ENCODE results near the gene CYP19A1.
A peak's percentile ranks its signal among the peaks of the same experiment; 100 is the strongest.

CYP19A1 gene

GRCh38 chr15:51356147-51356546 is 17.8 kb upstream of the CYP19A1 start:
- Histone ChIP-seq H3K4me3 (ENCODE audit: low read length) (no peak overlapping the region), H3K9me3 (replicated peaks; ENCODE audit: low read length) (no peaks in the 10 kb centered on the region), H3K4me1 (ENCODE audit: control insufficient read depth, insufficient read depth, low read length) (no peaks in the 10 kb centered on the region), H3K9ac (ENCODE audit: low read depth, low read length) (no peak overlapping the region), H3K36me3 (ENCODE audit: insufficient read depth, low read length) (no peaks in the 10 kb centered on the region), H3K27me3 (ENCODE audit: control insufficient read depth, insufficient read depth, low read length) (peaks cover 4% of the 10 kb centered on the region), H3K4me2 (ENCODE audit: low read length) (no peak overlapping the region)

- H3K36me3 ChIP-seq (ENCODE audit: insufficient read depth, low read length), result no peaks in the 10 kb centered on the region
- H3K9me3 ChIP-seq (replicated peaks; ENCODE audit: low read length), result no peaks in the 10 kb centered on the region
- no peak overlapping the region for H3K9ac ChIP-seq (ENCODE audit: low read depth, low read length)
These were observed 16.7 kb upstream of the CYP19A1 start for GRCh38 chr15:51355096-51355495.

GRCh38 chr15:51353976-51354375 is 15.6 kb upstream of the CYP19A1 start:
- H3K36me3 ChIP-seq (ENCODE audit: insufficient read depth, low read length), result no peaks in the 10 kb centered on the region
- no peaks in the 10 kb centered on the region for H3K9me3 ChIP-seq (replicated peaks; ENCODE audit: low read length)
- peaks cover 3% of the 10 kb centered on the region for H3K4me1 ChIP-seq (ENCODE audit: control insufficient read depth, insufficient read depth, low read length)
- H3K4me2 ChIP-seq (ENCODE audit: low read length), result no peak overlapping the region
- no peak overlapping the region for H3K4me3 ChIP-seq (ENCODE audit: low read length)
- peaks cover 4% of the 10 kb centered on the region for H3K27me3 ChIP-seq (ENCODE audit: control insufficient read depth, insufficient read depth, low read length)
- H3K9ac ChIP-seq (ENCODE audit: low read depth, low read length), result no peak overlapping the region

More at GRCh38 chr15:51355096-51355495, 16.7 kb upstream of the CYP19A1 start:
- Histone ChIP-seq H3K4me1 (ENCODE audit: control insufficient read depth, insufficient read depth, low read length) (no peaks in the 10 kb centered on the region), H3K4me3 (ENCODE audit: low read length) (no peak overlapping the region), H3K27me3 (ENCODE audit: control insufficient read depth, insufficient read depth, low read length) (peaks cover 4% of the 10 kb centered on the region), H3K4me2 (ENCODE audit: low read length) (no peak overlapping the region)

- Histone ChIP-seq H3K4me1 (ENCODE audit: control insufficient read depth, insufficient read depth, low read length) (peaks cover 8% of the 10 kb centered on the region), H3K9ac (ENCODE audit: low read depth, low read length) (no peak overlapping the region), H3K9me3 (replicated peaks; ENCODE audit: low read length) (no peaks in the 10 kb centered on the region), H3K36me3 (ENCODE audit: insufficient read depth, low read length) (no peaks in the 10 kb centered on the region), H3K4me2 (ENCODE audit: low read length) (no peak overlapping the region), H3K27me3 (ENCODE audit: control insufficient read depth, insufficient read depth, low read length) (peaks cover 4% of the 10 kb centered on the region), H3K4me3 (ENCODE audit: low read length) (no peak overlapping the region)
These were observed 12.3 kb upstream of the CYP19A1 start for GRCh38 chr15:51350723-51351122.

DNA sequence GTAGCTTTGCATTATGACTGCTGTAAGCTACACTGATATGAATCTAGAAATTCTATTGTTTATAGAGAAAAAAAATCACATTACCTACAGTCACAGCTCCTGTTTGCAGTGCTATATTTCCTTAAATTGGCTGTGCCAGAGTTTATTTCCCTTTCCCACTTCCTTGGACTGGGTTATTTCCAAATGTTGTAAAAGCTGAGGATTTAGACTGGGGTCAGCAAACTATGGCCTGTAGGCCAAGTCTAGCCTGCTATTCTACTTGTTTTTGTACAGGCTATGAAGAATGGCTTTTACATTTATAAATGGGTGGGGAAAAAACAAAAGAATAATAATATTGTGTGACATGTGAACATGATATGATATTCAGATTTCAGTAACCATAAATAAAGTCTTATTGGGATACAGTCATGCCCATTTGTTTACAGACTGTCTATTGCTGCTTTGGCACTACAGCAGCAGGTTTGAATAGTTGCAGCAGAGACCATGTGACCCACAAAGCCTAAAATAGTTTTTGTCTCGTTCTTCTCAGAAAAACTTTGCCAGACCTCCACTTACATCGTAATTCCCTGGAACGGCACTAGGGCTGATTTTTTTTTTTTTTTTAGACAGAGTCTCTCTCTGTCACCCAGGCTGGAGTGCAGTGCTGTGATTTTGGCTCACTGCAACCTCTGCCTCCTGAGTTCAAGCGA is 10.9 kb upstream of the CYP19A1 start:
- peaks cover 8% of the 10 kb centered on the region for H3K4me1 ChIP-seq (ENCODE audit: control insufficient read depth, insufficient read depth, low read length)
- H3K27me3 ChIP-seq (ENCODE audit: control insufficient read depth, insufficient read depth, low read length), result peaks cover 4% of the 10 kb centered on the region
- no peaks in the 10 kb centered on the region for H3K36me3 ChIP-seq (ENCODE audit: insufficient read depth, low read length)
- no peak overlapping the region for H3K4me2 ChIP-seq (ENCODE audit: low read length)
- H3K4me3 ChIP-seq (ENCODE audit: low read length), result no peak overlapping the region
- H3K9me3 ChIP-seq (replicated peaks; ENCODE audit: low read length), result no peaks in the 10 kb centered on the region
- no peak overlapping the region for H3K9ac ChIP-seq (ENCODE audit: low read depth, low read length)

GRCh38 chr15:51348688-51349087 is 10.3 kb upstream of the CYP19A1 start:
- peaks cover 8% of the 10 kb centered on the region for H3K4me1 ChIP-seq (ENCODE audit: control insufficient read depth, insufficient read depth, low read length)
- H3K9ac ChIP-seq (ENCODE audit: low read depth, low read length), result no peak overlapping the region
- no peaks in the 10 kb centered on the region for H3K36me3 ChIP-seq (ENCODE audit: insufficient read depth, low read length)
- no peak overlapping the region for H3K4me3 ChIP-seq (ENCODE audit: low read length)
- no peak overlapping the region for H3K4me2 ChIP-seq (ENCODE audit: low read length)
- H3K9me3 ChIP-seq (replicated peaks; ENCODE audit: low read length), result no peaks in the 10 kb centered on the region
- peaks cover 4% of the 10 kb centered on the region for H3K27me3 ChIP-seq (ENCODE audit: control insufficient read depth, insufficient read depth, low read length)

DNA sequence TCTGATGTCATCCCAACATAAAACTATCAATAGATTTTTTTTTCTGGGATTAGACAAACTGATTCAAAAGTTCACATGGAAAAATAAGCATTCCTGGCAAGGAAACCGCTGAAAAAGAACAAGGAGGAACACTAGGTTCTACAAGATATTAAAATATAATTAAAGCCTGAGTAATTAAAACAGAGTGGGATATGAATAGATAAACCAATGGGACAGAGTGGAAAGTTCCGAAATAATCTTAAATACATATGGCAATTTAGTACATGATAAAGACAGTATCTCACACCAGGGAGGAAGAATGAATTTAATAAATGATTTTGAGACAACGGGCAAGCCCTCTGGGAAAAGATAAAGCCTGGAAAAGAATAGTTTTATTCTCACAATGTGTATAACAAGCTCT is 7.7 kb upstream of the CYP19A1 start:
- Histone ChIP-seq H3K4me2 (ENCODE audit: low read length) (no peak overlapping the region), H3K4me3 (ENCODE audit: low read length) (no peak overlapping the region), H3K9me3 (replicated peaks; ENCODE audit: low read length) (no peaks in the 10 kb centered on the region), H3K4me1 (ENCODE audit: control insufficient read depth, insufficient read depth, low read length) (peaks cover 19% of the 10 kb centered on the region), H3K36me3 (ENCODE audit: insufficient read depth, low read length) (no peaks in the 10 kb centered on the region), H3K9ac (ENCODE audit: low read depth, low read length) (no peak overlapping the region), H3K27me3 (ENCODE audit: control insufficient read depth, insufficient read depth, low read length) (peaks cover 18% of the 10 kb centered on the region)

GRCh38 chr15:51343466-51343865 is 5.1 kb upstream of the CYP19A1 start:
- Histone ChIP-seq H3K4me1 (ENCODE audit: control insufficient read depth, insufficient read depth, low read length) (peaks cover 14% of the 10 kb centered on the region), H3K4me3 (ENCODE audit: low read length) (no peak overlapping the region), H3K36me3 (ENCODE audit: insufficient read depth, low read length) (no peaks in the 10 kb centered on the region), H3K9me3 (replicated peaks; ENCODE audit: low read length) (no peaks in the 10 kb centered on the region), H3K27me3 (ENCODE audit: control insufficient read depth, insufficient read depth, low read length) (peaks cover 37% of the 10 kb centered on the region), H3K4me2 (ENCODE audit: low read length) (no peak overlapping the region), H3K9ac (ENCODE audit: low read depth, low read length) (no peak overlapping the region)

DNA sequence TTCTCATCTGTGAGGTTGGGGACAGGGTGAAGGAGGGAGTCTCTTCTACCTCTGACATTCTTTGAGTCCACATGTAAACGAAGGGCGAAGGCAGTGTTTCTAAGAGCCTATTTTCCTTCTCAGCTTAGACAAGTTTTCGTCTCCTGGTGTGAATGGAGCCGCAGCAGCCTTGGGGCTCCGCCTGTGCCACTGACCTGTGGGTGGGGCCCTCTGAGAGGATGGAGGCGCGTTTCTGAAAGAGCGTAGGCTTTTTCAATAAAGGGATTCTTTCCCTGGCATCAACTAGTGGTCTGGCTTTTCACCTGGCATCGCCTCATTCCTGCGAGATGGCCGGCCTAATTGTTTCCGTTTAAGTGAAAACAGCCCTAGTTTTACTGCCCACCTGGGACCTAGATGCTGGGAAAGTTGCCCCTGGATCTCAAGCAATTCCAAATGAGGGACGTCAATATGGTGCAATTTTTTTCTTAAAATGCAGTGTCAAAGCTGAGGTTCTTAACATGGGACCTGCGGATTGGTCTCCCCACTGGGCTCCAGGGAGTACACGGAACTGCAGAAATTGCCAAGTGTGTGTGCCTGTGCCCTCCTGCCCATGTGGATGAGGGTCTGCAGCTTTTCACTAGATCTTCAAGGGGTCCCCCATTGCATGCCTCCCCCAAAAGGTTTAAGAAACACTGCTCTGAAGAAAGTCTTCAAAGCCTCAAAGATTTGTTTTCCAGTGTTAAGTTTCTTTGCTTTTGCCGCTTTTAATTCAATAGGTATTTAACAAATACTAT is 4.0 kb upstream of the CYP19A1 start:
- peak overlapping the region; percentile 74 for H3K4me3 ChIP-seq (ENCODE audit: low read length)
- H3K4me1 ChIP-seq (ENCODE audit: control insufficient read depth, insufficient read depth, low read length), result peaks cover 14% of the 10 kb centered on the region
- H3K27me3 ChIP-seq (ENCODE audit: control insufficient read depth, insufficient read depth, low read length), result peaks cover 40% of the 10 kb centered on the region
- H3K9ac ChIP-seq (ENCODE audit: low read depth, low read length), result no peak overlapping the region
- H3K4me2 ChIP-seq (ENCODE audit: low read length), result peak overlapping the region; percentile 97
- no peaks in the 10 kb centered on the region for H3K36me3 ChIP-seq (ENCODE audit: insufficient read depth, low read length)
- no peaks in the 10 kb centered on the region for H3K9me3 ChIP-seq (replicated peaks; ENCODE audit: low read length)

DNA sequence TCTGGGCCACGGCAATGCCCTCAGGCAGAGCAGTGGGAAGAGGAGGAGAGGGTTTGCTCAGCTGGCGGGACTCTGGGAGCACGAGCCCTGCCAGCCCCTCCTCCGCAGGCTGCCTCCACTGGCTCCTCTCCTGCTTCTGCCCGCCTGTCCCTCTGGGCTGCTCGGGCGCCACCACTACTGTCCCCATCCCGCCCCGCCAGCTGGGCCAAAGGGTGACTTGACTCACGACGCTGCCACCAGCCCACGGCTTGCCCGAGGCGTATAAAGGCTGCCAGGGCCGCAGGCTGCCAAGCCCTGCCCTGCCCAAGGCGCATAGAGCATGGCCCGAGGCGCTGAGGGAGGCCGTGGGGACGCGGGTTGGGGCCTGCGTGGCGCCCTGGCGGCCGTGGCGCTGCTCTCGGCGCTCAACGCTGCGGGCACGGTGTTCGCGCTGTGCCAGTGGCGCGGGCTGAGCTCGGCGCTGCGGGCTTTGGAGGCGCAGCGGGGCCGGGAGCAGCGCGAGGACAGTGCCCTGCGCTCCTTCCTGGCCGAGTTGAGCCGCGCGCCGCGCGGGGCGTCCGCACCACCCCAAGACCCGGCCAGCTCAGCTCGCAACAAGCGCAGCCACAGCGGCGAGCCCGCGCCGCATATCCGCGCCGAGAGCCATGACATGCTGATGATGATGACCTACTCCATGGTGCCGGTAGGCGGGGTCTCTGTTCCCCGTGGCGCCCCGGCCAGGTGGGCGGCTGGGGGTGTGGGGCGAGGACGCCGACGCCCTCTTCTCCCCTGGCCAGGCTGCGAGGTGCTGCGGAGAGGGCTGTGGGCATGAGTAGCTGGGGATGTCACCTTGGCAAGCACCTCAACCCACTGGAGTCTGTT is 3.2 kb upstream of the CYP19A1 start, which contains the start of gene GLDN:
TSS of gene GLDN (plus strand) at position 290 of the 861 bp plus-strand sequence. CDS start at position 320, 30 bp downstream.
- peak within 1 kb of the TSS; percentile 29 for H3K9ac ChIP-seq (ENCODE audit: low read depth, low read length)

More for the DNA sequence above, 3.2 kb upstream of the CYP19A1 start, which contains the start of gene GLDN:
- H3K36me3 ChIP-seq (ENCODE audit: insufficient read depth, low read length), result no peaks in the 10 kb centered on the region
- peaks cover 44% of the 10 kb centered on the region for H3K27me3 ChIP-seq (ENCODE audit: control insufficient read depth, insufficient read depth, low read length)
- H3K4me1 ChIP-seq (ENCODE audit: control insufficient read depth, insufficient read depth, low read length), result peaks cover 14% of the 10 kb centered on the region
- H3K4me3 ChIP-seq (ENCODE audit: low read length), result peak within 1 kb of the TSS; percentile 74
- no peaks in the 10 kb centered on the region for H3K9me3 ChIP-seq (replicated peaks; ENCODE audit: low read length)
- H3K4me2 ChIP-seq (ENCODE audit: low read length), result peak within 1 kb of the TSS; percentile 97

Data from skeletal muscle satellite cell (primary cell).